Measurements from ENCODE around the gene DND1. TPM values are rescaled to one million over a fixed set of nuclear protein-coding genes. Genes with fewer than 3 reads are reported as not detected.
"Not testable (repeated sequence)": the region's sequence is repeated elsewhere in the genome, so short reads cannot be mapped to it uniquely, and the experiment has no call there.

The DND1 gene
- polyA plus RNA-seq, 3 donors = 0.44 to 0.58 TPM; not detected in 1

- no peak for DNase-seq
Measured at GRCh38 chr5:140631036-140631417, 42.3 kb downstream of the DND1 start.

DNA sequence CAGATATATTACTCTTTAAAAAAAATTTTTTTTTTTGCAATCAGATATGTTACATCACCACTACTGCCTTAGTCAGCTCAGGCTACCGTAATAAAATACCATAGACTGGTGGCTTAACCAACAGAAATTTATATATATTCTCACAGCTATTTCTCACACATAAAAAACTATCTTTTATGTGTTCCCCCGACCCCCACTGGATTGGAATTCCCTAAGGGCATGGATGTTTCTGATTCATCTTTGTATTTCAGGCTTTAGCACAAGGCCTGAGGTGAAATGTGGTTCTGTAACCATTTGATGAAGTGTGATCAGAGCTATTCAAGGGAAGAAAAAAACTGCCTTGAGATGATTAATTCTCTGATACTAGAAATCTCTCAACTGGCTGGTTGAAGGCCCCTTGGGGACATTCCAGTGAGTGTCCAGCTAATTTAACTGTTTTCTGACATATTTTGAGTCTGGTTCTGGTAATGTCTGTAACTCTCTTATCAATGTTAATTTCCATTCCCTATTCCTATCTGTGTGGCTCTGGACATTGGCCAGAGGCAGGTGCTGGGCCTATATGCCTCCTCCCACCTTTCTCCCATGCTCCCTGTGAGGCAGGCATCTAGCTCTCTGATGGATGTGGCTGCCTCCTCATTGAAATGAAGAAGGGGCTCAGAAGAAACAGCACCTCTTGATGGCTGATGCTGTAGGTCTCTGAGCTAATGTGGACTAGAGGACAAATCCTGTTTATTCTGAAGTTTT, 42.9 kb downstream of the DND1 start:
- no peak for DNase-seq

DNA sequence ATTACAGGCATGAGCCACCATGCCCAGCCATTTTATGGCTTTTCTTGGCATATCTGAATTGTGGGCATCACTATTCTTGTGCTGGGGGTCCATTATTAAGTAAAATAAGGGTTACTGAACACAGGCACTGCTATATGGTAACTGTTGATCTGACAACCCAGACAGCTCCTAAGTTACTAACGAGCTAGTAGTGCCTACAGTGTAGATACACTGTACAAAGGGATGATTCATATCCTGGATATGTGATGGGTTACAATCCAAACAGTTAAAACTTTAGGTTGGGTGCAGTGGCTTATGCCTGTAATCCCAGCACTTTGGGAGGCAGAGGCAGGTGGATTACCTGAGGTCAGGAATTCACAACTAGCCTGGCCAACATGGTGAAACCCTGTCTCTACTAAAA, 44.7 kb downstream of the DND1 start:
- DNase-seq = no peak

GRCh38 chr5:140627972-140628371, 45.4 kb downstream of the DND1 start:
- DNase-seq = no peak

DNA sequence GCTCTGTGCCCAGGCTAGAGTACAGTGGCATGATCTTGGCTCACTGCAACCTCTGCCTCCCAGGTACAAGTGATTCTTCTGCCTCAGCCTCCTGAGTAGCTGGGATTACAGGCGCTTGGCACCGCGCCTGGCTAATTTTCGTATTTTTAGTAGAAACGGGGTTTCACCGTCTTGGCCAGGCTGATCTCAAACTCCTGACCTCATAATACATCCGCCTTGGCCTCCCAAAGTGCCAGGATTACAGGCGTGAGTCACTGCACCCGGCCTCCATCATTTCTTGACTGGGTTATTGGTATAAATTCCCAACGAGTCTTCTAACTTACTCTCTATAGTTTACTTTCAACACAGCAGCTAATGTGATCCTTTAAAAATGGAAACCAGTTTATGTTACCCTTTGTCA, 48.5 kb downstream of the DND1 start:
- DNase-seq = not testable (repeated sequence)

- not testable (repeated sequence) for DNase-seq
Measured at GRCh38 chr5:140623061-140623460, 50.3 kb downstream of the DND1 start.

DNA sequence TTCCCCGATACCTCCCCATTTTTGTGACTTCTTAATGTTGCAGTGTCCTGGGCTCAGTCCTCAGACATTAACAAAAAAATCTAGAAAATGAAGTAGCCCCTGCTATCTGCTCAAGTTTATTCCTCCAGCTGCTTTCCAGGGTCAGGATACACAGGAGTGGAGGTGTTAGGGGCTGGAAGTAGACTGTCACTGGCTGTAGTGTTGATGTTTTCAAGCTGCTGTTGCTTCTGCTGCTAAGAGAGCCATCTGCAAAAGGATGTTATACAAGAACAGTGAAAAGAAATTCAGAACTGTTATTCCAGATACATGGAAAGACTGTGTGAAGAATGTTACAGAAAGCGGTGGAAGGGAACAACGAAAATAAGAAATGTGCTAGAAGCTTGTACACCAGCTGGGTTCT, 51.1 kb downstream of the DND1 start:
- DNase-seq = peak; percentile 12

Other genes with a start within 250 kb of the DND1 start
- gene EIF4EBP3, start 125.9 kb downstream of the DND1 start, polyA plus RNA-seq (ENCODE audit: insufficient read length in 3 of 3) = 10 to 100 TPM; 10.6 to 15.0 (median 11.9) TPM
- gene SRA1, start 116.1 kb downstream of the DND1 start, polyA plus RNA-seq (ENCODE audit: insufficient read length in 3 of 3) = 10 to 100 TPM; 26.8 to 31.7 (median 27.0) TPM
- gene APBB3, start 109.0 kb downstream of the DND1 start, polyA plus RNA-seq (ENCODE audit: insufficient read length in 3 of 3) = 10 to 100 TPM; 31.8 to 65.7 (median 61.0) TPM
- gene SLC35A4, start 108.7 kb downstream of the DND1 start, polyA plus RNA-seq (ENCODE audit: insufficient read length in 3 of 3) = 10 to 100 TPM; 77.1 to 87.2 (median 85.2) TPM
- gene CD14, start 40.4 kb downstream of the DND1 start, polyA plus RNA-seq (ENCODE audit: insufficient read length in 3 of 3) = 10 to 100 TPM in 2 of 3 donors, 1 to 10 TPM in 1; 8.4 to 10.6 (median 10.3) TPM
- 10 to 100 TPM; 16.5 to 25.0 (median 22.1) TPM for gene TMCO6, start 34.1 kb downstream of the DND1 start, polyA plus RNA-seq (ENCODE audit: insufficient read length in 3 of 3)
- gene NDUFA2, start 25.9 kb downstream of the DND1 start, polyA plus RNA-seq (ENCODE audit: insufficient read length in 3 of 3) = 10 to 100 TPM; 83.0 to 99.7 (median 99.4) TPM
- 100 to 1,000 TPM; 147 to 180 (median 177) TPM for gene IK, start 25.7 kb downstream of the DND1 start, polyA plus RNA-seq (ENCODE audit: insufficient read length in 3 of 3)
- 10 to 100 TPM; 14.4 to 19.2 (median 18.6) TPM for gene WDR55, start 8.7 kb downstream of the DND1 start, polyA plus RNA-seq (ENCODE audit: insufficient read length in 3 of 3)
- gene HARS1, start 17.8 kb upstream of the DND1 start, polyA plus RNA-seq (ENCODE audit: insufficient read length in 3 of 3) = 10 to 100 TPM; 67.5 to 81.8 (median 75.1) TPM
- gene HARS2, start 17.9 kb upstream of the DND1 start, polyA plus RNA-seq (ENCODE audit: insufficient read length in 3 of 3) = 10 to 100 TPM; 43.1 to 62.8 (median 55.1) TPM
- 100 to 1,000 TPM in 2 of 3 donors, 10 to 100 TPM in 1; 97.1 to 131 (median 127) TPM for gene ZMAT2, start 26.9 kb upstream of the DND1 start, polyA plus RNA-seq (ENCODE audit: insufficient read length in 3 of 3)
- under 1 TPM in 1 of 3 donors, not detected in 2; 0.15 TPM for gene PCDHA1, start 112.6 kb upstream of the DND1 start, polyA plus RNA-seq (ENCODE audit: insufficient read length in 3 of 3)
- under 1 TPM; 0.18 to 0.32 (median 0.20) TPM for gene PCDHA2, start 121.3 kb upstream of the DND1 start, polyA plus RNA-seq (ENCODE audit: insufficient read length in 3 of 3)
- gene PCDHA3, start 127.5 kb upstream of the DND1 start, polyA plus RNA-seq (ENCODE audit: insufficient read length in 3 of 3) = under 1 TPM; 0.33 to 0.40 (median 0.38) TPM
- 1 to 10 TPM in 1 of 3 donors, under 1 TPM in 2; 0.73 to 1.2 (median 0.81) TPM for gene PCDHA4, start 133.5 kb upstream of the DND1 start, polyA plus RNA-seq (ENCODE audit: insufficient read length in 3 of 3)
- under 1 TPM; 0.09 to 0.18 (median 0.14) TPM for gene PCDHA5, start 148.0 kb upstream of the DND1 start, polyA plus RNA-seq (ENCODE audit: insufficient read length in 3 of 3)
- gene PCDHA6, start 154.4 kb upstream of the DND1 start, polyA plus RNA-seq (ENCODE audit: insufficient read length in 3 of 3) = under 1 TPM; 0.25 to 0.37 (median 0.32) TPM
- gene PCDHA7, start 160.7 kb upstream of the DND1 start, polyA plus RNA-seq (ENCODE audit: insufficient read length in 3 of 3) = under 1 TPM; 0.19 to 0.47 (median 0.34) TPM
- gene PCDHA8, start 167.6 kb upstream of the DND1 start, polyA plus RNA-seq (ENCODE audit: insufficient read length in 3 of 3) = under 1 TPM in 1 of 3 donors, not detected in 2; 0.10 TPM
- under 1 TPM; 0.03 to 0.08 (median 0.06) TPM for gene PCDHA9, start 174.8 kb upstream of the DND1 start, polyA plus RNA-seq (ENCODE audit: insufficient read length in 3 of 3)
- gene PCDHA10, start 182.3 kb upstream of the DND1 start, polyA plus RNA-seq (ENCODE audit: insufficient read length in 3 of 3) = under 1 TPM; 0.33 to 0.59 (median 0.39) TPM
- gene PCDHA11, start 195.4 kb upstream of the DND1 start, polyA plus RNA-seq (ENCODE audit: insufficient read length in 3 of 3) = under 1 TPM; 0.05 to 0.24 (median 0.18) TPM
- under 1 TPM in 2 of 3 donors, not detected in 1; 0.07 to 0.14 TPM for gene PCDHA12, start 201.7 kb upstream of the DND1 start, polyA plus RNA-seq (ENCODE audit: insufficient read length in 3 of 3)
- gene PCDHA13, start 208.5 kb upstream of the DND1 start, polyA plus RNA-seq (ENCODE audit: insufficient read length in 3 of 3) = under 1 TPM in 1 of 3 donors, not detected in 2; 0.07 TPM

Measured in renal pelvis (tissue), 4 donors.